Stimulated activated CD8-positive, alpha-beta memory T cell treated with anti-CD3 and anti-CD28 coated beads, Interleukin-7, amount 100 ng/mL, for 24 hours (primary cell): ENCODE measurements around the gene TEX13A.

Experiments used
- DNase-seq: peaks from one replicate; pipeline ENCODE4 v3.0.0-alpha.2; 2020; ENCODE audit warnings: low read depth

The TEX13A gene

GRCh38 chrX:105173071-105173470, 47.4 kb downstream of the TEX13A start:
- DNase-seq, result no peak
